VCaP (cell line): ENCODE data around the gene OVAAL.

Experiments
- H3K27ac ChIP-seq: fragments of 450-650 bp; 2 replicates; pipeline ENCODE4 v1.5.1; 2017
- TF ChIP-seq, protein P1 (sequence below): fragments of 450-650 bp; conservative IDR thresholded peaks from 2 replicates; pipeline ENCODE4 v1.5.1; 2017; ENCODE audit warnings: mild to moderate bottlenecking, moderate library complexity

Gene OVAAL

DNA sequence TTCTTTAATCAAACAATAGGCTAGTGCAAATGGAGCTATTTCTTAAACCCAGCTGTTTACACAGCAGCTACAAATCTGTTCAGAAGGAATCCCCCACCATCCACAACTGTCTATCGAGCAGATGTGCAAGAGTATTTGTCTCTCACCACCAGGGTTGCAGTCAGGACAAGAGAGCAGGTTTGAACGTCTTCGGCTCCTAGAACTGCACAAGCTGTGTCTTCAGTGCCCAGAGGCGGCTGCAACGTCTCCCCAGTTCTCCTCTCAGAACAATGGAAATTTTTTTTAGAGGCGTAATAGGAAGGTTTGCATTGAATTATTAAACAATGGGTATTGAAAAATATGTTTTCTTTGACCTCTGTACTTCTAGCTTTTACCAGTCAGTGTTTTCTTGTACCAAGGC is 7.3 kb downstream of the OVAAL start:
- no peak overlapping the region for H3K27ac ChIP-seq
- TF ChIP-seq, protein P1, sequence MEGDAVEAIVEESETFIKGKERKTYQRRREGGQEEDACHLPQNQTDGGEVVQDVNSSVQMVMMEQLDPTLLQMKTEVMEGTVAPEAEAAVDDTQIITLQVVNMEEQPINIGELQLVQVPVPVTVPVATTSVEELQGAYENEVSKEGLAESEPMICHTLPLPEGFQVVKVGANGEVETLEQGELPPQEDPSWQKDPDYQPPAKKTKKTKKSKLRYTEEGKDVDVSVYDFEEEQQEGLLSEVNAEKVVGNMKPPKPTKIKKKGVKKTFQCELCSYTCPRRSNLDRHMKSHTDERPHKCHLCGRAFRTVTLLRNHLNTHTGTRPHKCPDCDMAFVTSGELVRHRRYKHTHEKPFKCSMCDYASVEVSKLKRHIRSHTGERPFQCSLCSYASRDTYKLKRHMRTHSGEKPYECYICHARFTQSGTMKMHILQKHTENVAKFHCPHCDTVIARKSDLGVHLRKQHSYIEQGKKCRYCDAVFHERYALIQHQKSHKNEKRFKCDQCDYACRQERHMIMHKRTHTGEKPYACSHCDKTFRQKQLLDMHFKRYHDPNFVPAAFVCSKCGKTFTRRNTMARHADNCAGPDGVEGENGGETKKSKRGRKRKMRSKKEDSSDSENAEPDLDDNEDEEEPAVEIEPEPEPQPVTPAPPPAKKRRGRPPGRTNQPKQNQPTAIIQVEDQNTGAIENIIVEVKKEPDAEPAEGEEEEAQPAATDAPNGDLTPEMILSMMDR = no peak

DNA sequence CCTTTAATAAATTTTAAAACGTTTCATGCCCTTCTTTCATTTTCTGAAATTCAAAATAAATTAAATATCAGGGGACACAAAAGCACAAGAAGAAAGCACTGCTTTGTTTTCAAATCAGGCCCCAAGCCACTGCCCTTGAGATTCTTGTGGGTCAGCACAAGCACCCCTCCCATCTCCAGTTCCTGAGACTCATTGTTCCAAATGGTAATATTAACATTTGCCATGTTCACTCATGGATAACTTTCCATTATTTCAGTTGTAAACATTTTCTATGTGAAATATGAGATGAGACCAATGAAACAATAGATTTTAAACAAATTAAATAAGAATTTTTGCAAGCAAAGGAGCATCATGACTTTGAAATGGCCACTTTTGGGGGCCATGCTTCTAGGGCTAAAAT is 7.7 kb downstream of the OVAAL start:
- H3K27ac ChIP-seq = no peak overlapping the region

DNA sequence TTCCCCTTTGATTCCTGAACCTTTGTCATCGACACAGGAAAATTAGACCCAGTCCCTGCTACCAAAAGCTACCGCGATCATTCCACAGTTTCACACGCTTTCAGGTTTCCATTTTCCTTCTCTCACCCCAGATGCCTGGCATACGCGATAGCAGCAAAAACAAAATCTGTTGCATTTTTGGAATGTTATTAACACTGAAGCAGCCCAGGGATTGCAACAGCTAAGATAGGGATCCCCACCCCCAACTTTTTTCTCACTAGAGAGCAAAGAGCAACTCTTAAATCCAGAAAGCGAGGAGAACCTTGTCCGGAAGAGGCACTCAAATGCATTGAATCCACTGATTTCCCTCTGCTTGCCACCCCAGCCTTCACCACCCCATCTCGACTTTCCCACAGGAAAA is 8.9 kb downstream of the OVAAL start:
- H3K27ac ChIP-seq = no peak overlapping the region
- TF ChIP-seq, protein P1 = no peak

More for the DNA sequence above, 7.7 kb downstream of the OVAAL start:
- TF ChIP-seq, protein P1 = no peak

DNA sequence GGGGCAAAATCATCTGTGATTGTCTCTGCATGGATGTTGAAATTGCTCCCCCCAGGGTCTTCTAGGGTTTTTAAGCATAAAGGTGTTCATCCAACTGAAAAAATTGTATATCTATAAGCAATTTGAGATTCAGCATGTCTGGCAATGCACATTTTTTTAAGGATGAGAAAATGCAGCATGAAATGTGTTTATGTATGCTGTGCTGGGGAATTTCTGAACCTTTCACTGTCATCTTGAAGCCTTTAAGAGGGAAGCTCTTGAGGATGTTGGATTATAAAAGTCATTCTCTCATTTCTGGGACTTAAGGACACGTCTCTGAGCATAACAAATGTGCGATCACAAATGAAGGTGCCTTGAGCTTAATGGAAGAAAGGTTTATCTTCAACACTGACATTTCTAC is 9.4 kb downstream of the OVAAL start:
- TF ChIP-seq, protein P1 = no peak
- no peak overlapping the region for H3K27ac ChIP-seq

DNA sequence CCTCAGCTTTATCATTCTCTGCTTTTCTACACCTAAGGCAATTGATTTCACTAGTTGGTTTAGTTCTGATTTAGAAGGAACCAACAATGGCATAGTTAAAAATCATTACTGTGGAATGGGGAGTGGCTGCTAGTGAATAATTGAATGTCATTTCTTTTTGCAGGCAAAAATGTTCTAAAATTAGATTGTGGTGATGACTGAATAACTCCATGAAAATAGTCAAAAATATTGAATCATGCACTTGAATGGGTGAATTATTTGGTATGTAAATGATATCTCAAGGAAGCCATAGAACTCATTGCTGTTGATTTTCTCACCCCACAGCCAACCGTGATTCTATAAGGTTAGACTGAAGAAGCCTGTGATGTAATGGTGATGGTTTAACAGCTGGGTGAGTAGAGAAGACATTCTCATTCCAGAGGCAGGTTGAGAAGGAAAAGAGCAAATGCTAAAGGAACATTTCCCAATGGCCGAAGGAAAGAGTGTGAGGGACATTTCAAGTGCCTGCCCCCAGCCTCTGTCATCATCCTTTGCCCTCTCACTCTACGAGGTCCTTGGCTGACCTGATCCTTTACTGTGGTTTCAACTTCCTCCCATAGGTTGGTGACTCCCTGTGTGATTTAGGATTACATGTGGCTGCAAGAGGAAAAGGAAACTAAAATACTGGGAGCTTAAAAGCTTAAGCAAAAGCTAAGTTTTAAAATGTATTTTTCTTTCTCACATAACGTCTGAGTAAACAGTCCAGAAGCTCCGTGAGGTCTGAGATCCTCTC is 12.5 kb downstream of the OVAAL start:
- TF ChIP-seq, protein P1 = no peak
- H3K27ac ChIP-seq = no peak overlapping the region

DNA sequence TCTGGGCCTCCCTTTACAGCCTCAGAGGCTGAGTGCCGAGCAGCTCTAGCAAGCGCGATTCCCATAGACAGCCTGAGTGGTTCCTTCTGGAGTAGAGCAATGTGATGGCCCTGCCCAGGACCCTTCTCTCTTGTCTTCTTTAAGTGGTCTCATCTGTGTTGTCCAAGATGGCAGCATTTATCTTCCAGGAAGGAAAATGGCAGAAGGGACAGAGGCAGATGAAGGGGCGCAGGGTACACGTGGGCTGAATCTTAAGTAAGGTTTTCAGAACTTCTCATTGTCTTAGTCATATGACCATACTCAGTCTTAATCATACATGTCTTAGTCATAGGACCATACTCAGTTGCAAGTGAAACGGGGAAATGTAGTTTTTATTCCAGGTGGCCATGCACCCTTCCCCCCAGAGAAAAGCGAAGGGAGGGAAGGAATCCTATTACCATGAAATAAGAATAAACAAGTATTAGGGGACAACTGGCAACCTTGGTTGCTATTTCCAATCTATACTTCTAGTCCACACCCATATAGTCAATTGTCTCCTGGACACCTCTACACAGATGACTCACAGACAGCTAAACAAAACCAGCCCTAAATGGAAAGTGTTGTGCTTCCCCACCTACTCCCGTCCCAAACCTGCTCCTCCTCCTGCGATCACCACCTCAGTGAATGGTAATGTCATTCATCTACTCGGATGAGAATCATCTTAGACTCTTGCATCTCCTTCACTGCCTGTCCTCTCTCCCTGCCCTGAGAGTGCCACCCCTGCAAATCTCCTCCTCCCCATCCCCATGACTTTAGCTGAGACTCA is 13.3 kb downstream of the OVAAL start:
- H3K27ac ChIP-seq = no peak overlapping the region
- TF ChIP-seq, protein P1 = no peak

DNA sequence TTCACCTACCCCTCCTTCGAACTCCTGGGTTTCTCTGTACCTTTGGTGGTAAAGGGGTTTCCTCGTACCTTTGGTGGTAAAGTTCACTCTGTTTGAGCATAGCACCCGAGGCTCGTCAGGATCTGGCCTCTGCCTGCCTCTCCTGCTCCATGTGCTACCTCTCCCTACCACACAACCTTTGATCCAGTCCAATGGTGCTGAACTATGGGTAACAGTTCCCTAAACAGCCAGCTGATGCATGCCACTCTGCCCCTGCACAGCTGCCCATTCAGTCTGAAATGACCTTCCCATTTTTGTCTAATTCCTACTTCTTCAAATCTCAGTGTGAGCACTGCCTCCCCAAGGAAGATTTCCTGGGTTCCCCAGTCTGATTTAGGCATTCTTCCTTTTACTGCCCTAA is 14.0 kb downstream of the OVAAL start:
- TF ChIP-seq, protein P1 = no peak
- H3K27ac ChIP-seq = no peak overlapping the region
